GDM1 (cell line): ENCODE measurements around the gene HDAC4.

ENCODE experiments used
- DNase-seq: peaks from one replicate; lab custom pipeline; 2025; lab: John Stamatoyannopoulos, UW

HDAC4 gene

DNA sequence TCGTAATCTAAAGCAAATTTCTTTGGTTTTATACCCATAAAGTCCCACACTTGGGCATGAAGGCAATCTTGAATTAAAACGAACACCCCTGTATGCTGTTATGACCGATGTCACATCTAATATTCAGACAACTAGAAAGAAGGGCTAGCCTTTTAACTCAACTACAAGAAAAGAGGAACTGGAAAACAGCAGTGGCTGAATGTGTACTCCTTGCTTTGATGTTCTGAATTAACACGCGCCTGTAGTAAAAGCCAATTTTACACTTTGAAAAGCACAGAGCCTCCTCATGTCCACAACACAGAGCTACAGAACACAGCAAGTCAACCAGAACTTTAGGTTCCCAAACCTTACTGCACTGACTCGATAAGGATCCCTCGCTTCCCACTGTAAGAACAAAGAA is 147.6 kb downstream of the HDAC4 start:
- peak; percentile 47 for DNase-seq

DNA sequence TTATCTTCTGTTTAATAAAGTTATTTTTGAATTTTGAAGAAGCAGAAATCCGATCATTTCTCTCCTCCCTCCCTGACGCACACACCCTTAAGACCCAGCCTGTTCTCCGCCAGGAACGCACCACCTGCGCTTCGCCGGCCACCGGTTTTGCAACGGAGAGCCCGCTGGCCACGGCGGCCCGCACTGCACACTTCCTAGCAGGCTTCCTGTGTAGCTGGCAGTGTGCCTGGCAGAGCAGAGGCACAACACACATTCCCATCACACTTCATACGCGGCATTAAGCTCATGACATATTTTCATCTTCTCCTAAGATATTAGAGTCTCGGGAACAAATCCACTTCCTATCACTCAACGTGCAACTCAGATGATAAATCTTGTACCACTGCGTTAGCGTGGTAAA is 148.0 kb downstream of the HDAC4 start:
- peak; percentile 44 for DNase-seq

- DNase-seq, result no peak
Measured at GRCh38 chr2:239252393-239252792, 148.4 kb downstream of the HDAC4 start.

GRCh38 chr2:239251971-239252370 is 148.8 kb downstream of the HDAC4 start:
- DNase-seq, result no peak

DNA sequence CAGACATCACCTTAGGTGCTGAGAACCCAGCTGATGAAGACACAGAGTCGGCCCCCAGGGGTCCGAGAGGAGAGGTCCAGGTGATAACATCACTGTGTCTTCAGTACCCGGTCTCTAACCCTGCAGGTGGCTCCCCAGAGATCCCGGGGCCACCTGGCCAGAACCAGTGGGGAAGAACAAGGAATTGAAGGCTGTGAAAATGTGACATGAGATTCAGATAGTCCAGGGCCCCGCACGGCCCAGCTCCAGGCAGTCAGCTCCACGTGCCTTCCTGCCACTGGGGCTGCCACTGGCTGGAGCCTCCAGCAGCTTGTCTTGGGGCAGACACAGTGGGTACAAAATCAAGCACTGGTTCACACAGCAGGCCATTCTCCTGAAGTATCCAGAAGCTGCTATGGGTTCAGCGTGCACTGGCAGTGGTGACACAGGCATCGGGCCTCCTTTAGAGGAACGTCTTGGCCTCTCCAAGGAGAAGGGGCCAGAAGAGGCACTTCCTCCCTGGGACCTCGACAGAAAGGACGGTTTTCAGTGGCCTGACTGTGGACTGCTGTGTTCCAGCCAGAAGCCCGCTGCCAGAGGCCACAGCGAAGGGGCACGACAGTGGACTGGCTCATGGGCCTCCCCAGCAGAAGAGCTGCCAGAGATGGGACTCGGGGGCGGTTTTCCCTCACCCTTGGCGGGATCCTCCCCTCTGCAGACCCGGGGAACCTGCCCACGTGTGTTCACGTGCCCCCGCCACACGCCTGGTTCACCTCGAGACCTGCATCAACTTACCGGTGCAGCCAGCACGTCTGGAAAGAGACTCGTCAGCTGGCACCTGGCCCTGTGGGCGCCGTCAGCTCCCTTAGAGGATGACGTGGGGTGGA is 150.4 kb downstream of the HDAC4 start:
- no peak for DNase-seq

DNA sequence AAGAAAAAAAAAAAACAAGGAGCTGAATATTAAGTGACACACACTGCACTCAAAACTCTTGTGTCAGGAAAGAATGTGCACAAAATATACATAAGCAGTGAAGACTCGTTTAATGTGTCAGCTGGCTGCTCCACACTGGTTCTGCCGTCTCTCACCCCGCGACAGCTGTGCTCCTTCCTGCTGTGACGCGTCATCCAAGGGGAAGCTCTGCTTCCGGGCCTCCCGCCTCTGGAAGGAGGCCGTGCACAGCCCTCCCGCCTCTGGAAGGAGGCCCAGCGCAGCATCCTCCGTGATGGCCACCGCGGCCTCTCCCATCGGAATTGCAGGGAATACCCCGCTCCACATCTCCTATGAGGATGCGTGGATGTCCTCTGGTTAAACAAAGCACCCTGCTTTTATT is 151.0 kb downstream of the HDAC4 start:
- no peak for DNase-seq

GRCh38 chr2:239249048-239249447 is 151.8 kb downstream of the HDAC4 start:
- DNase-seq, result no peak

DNA sequence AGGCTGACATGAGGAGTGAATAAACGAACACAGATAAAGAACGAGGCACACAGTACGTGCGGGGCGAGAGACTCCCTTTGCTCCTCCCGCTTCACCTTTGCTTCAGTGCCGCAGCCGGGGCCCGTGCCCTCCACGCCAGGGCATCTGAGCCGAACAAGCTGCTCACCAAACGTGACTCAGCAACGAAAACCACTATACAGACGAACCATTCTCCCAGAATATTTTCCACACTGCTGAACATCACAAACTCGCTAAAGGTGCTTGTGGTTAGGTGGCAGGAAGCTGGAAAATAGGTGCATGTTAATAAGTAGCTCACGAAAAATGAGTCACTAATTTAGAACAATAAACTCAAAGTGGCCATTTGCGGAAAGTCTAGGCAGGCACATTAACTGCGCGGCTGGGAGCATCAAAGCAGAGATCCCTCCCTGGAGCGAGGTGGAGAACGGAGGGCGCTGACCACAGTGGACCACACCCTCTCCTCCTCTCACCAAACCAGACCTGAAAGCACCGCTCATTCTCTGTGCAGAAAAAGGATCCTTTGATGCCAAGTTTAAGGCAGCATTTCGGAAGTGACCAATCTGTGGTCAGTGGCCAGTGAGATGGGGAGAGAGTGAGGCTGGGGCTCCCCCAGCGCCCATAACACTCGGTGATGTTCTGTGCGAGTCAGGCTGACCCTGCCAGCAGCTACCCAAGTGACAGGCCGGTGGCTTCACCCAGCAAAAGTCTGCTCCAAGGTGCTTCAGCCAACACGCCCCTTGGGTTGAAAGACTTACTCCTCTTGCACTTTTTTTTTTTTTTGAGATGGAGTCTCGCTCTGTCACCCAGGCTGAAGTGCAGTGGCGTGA is 153.2 kb downstream of the HDAC4 start:
- DNase-seq, result no peak

DNA sequence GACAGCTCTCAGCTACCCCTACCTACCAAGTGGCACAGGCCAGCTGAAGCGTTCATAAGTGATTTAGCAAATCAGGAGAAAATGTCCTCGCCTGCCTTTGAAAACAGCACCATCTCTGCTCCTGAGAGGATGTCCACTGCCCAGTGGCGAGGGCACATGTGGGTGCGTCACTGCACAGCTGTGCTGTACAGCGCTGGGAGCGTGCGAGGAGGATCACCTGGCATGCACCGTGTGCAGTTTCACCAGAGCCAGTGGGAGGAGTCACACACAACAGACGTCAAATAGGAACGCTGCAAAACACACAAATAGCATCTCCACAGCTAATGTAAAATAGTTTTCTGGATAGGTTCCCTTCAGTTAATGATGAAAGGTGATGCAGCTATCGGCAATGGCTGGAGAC is 154.1 kb downstream of the HDAC4 start:
- no peak for DNase-seq

GRCh38 chr2:239245872-239246721 is 154.7 kb downstream of the HDAC4 start:
- DNase-seq, result no peak

DNA sequence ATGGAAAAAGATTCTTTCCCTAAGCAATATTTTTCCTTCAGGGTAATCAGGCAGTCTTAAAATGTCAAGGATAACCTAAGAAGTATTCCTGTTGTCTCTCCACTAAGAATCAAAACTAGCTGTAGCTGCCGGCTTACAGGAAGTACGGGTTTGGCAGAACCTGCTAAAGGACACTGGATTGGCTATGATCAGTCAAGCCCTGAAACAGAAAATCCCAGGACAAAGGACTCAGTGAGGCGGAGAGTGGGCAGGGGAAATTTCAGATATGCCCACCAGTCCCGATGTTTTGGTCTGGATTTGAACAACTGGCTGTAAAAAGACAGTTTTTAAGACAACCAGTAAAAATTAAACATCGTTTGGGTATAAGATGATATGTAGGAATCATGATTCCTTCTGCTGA is 155.7 kb downstream of the HDAC4 start:
- DNase-seq, result no peak

GRCh38 chr2:239244625-239245024 is 156.2 kb downstream of the HDAC4 start:
- DNase-seq, result no peak

GRCh38 chr2:239241431-239241960 is 159.3 kb downstream of the HDAC4 start:
- DNase-seq, result no peak

DNA sequence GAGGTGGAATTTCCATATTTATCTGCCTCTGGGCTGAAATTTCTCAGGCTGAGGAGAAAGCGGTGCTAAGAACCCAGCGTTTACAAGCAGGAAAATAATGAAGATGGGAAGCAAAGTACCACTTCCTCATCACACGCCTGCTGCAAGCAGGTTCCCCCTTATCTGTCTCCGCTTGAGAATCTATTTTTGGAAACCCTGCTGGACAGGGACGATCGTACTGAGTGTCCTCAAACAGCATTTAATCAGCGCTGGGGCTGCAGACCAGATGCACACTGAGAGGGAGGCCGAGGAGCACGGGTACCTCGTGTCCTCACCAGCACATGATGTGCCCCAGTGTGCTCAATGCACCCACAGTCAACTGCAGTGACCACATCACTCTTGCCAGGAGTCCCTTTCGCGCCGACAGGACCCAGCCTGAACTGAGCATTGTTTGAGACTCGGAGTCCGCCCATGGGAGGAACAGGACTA is 160.4 kb downstream of the HDAC4 start:
- no peak for DNase-seq

GRCh38 chr2:239239607-239240413 is 161.0 kb downstream of the HDAC4 start:
- DNase-seq, result no peak

DNA sequence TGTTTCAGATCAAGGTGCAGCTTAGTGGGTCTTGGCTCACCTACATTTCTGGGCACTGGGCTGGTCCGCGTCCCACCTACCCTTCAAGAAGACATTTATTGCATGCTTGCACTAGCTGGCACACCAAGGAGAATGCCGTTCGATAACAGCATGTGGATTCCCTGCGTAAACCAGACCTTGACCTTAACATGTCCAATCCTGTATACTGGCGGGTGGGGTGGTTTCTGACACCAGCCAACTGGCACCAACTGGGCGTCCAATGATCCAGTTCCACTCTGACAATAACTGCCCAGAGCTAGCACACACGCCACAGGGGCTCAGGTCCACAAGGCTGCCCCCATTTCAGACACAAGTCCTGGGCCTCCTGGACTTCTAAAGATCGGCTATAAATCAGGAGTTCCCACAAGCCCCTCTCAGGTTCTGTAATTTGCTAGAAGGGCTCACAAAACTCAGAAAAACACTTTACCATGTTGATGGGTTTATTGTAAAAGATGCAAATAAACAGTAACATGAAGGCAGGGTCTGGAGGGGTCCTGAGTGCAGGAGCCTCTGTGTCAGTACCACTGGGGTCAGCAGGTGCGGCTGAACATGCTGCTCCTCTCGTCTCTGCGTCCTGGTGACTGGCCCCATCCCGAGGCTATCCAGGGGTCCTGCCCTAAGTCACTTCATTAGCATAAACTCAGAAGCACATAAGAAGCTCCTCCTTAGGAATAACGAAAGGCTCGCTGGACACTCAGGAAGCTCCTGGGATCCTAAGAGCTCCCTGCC is 161.8 kb downstream of the HDAC4 start:
- DNase-seq, result no peak

DNA sequence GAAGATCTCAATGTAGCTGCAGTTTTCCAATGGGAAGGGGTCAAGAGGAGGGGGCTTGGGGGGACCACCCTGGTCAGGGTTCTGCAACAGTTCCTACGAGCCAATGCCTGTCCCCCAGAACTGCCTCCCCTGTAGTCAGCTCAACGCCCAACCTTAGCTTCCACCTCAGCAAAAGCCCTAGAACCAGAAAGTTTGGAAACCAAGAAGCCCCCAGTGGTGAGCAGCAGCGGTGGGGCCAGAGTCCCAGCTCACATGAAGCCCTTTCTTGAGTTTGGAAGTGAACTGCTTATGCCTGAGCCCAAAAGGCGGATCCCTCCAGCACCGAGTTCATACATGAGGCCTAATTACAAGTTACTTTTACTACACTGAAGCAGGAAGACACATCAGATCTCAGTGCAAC is 162.4 kb downstream of the HDAC4 start:
- no peak for DNase-seq

GRCh38 chr2:239236808-239237205 is 164.0 kb downstream of the HDAC4 start:
- DNase-seq, result no peak

GRCh38 chr2:239236043-239236807 is 164.6 kb downstream of the HDAC4 start:
- DNase-seq, result no peak
